GM19438 (cell line): Measurements from ENCODE around the gene PDE4B.
"Not testable (repeated sequence)": the region's sequence is repeated elsewhere in the genome, so short reads cannot be mapped to it uniquely, and the experiment has no call there.

Experiments
- ATAC-seq: cut with Tn5 transposase; IDR thresholded peaks from one replicate; pipeline ENCODE4 v1.9.1; 2021; ENCODE audit warnings: low read depth; ENCODE audit not compliant: unreplicated experiment

The PDE4B gene

GRCh38 chr1:66100959-66101358 lies 308.3 kb downstream of the PDE4B start:
- ATAC-seq: not testable (repeated sequence)

DNA sequence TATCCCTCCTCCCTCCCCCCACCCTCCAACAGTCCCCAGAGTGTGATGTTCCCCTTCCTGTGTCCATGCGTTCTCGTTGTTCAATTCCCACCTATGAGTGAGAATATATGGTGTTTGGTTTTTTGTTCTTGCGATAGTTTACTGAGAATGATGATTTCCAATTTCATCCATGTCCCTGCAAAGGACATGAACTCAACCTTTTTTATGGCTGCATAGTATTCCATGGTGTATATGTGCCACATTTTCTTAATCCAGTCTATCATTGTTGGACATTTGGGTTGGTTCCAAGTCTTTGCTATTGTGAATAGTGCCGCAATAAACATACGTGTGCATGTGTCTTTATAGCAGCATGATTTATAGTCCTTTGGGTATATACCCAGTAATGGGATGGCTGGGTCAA lies 311.4 kb downstream of the PDE4B start:
- ATAC-seq: not testable (repeated sequence)

- ATAC-seq: no peak
Observed at GRCh38 chr1:66108624-66109023, 315.9 kb downstream of the PDE4B start.

GRCh38 chr1:66112744-66113400 lies 320.2 kb downstream of the PDE4B start:
- no peak for ATAC-seq

GRCh38 chr1:66119148-66119547 lies 326.5 kb downstream of the PDE4B start:
- no peak for ATAC-seq

DNA sequence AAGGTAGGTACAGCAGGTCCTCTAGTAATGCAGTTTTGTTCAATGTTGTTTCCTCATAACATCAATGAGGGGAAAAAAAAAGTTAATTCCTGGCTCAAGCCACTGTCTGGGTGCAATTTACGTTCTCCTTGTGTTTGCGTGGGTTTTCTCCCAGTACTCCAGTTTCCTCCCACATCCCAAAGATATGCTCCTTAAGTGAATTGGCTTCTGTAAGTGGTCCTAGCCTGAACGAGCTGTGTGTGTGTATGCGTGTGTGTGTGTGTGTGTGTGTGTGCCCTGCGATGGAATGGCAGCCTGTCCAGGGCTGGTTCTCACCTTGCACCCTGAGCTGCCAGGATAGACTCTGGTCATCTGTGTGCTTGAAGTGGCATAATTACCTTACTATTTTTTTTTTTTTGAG lies 332.0 kb downstream of the PDE4B start:
- no peak for ATAC-seq

GRCh38 chr1:66128641-66129040 lies 335.9 kb downstream of the PDE4B start:
- not testable (repeated sequence) for ATAC-seq

- ATAC-seq: no peak
Observed at GRCh38 chr1:66132324-66132723, 339.6 kb downstream of the PDE4B start.

- no peak for ATAC-seq
Observed at GRCh38 chr1:66134004-66134403, 341.3 kb downstream of the PDE4B start.

- ATAC-seq: no peak
Observed at GRCh38 chr1:66135161-66135560, 342.5 kb downstream of the PDE4B start.

DNA sequence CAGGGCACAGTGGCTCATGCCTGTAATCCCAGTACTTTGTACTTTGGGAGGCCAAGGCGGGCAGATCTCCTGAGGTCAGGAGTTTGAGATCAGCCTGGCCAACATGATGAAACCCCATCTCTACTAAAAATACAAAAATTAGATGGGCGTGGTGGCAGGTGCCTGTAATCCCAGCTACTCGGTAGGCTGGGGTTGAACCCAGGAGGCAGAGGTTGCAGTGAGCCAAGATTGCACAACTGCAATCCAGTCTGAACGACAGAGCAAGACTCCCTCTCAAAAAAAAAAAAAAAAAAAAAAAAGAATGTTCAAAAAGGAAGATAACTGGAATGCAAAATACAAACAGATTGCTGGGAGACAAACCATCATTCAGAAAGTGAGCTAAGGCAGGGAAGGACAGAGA lies 343.7 kb downstream of the PDE4B start:
- ATAC-seq: not testable (repeated sequence)

GRCh38 chr1:66137235-66137634 lies 344.5 kb downstream of the PDE4B start:
- ATAC-seq: no peak

DNA sequence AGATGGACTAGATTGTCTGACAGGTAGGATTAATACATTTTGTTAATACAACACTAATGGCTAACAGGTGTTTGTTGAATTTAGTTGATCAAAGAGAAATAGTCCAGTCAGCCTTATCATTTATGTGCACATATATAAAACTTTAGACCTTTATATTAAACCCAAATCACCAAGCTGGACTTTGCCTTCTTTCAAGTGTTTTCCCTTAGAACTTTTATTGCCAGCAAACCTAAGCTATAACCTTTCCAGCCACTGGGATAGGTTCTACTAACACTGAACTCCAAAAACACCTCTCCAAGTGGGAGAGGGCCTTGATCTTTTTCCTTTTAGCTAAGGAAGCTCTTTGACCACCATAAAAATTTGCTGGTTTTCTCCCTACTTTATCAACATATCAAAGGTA lies 345.9 kb downstream of the PDE4B start:
- ATAC-seq: no peak

DNA sequence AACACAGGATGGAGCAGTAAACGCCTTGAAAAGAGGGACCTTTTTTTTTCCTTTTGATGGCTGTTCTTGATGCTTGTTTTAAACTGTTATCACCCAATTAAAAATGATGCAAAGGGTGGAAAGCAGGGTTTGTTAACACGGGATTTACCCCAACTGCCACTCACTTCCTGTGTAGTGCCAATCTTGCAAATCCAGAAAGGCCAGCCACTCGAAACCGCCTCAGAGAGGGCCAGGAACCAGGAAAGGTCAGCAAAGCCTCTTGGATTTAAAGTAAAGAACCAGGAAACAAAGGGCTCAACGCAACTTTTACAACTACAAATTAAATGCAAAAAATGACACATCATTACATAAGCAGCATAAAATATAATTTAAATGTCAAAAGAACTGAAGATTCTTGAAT lies 347.4 kb downstream of the PDE4B start:
- ATAC-seq: no peak

- ATAC-seq: no peak
Observed at GRCh38 chr1:66143651-66144050, 351.0 kb downstream of the PDE4B start.

DNA sequence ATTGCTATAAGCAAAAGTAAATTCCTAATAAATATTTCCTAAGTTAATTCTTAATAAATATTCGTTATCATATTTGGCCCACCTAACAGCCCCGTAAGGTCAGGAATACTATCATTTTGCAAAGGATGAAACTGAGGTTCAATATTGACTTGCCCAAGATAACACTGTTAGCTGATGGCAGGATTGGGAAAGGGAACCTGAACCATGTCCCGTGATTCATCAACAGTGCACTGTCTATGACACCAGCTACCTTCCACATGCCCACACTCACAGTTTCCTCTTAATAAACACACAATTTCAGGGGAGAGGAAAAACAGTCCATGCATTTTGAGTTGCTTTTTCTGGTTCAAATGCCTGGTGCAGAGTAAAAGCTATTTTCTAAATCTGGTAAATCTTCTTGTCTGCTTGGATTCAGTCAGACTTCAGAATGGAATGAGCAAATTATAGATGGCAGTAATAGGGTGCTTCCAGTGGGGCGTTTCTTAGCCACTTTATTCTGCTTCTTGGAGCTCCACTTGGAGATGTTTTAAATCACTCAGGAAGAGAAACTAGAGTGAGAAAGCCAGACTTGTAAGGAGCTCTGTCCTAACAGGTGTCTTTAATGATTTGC lies 354.6 kb downstream of the PDE4B start:
- ATAC-seq: no peak

DNA sequence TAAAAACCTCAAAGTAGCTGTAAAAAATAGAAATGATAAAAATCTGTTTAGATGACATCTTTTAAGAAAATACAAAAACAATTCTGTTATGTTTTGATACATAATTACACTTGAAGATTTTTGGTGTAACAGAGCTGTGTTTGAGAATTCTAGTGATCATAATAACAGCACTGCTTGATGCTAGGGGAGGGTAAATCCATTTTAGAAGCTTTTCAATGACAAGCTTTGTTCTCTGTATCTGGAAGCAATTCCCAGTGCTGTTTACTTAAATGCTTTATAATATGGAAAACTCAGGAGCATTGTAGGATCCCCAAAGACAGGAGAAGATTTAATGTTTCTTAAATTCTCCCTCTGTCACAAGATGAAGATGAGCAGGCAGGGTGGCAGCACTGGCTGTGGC lies 359.3 kb downstream of the PDE4B start:
- no peak for ATAC-seq

- ATAC-seq: no peak
Observed at GRCh38 chr1:66154394-66154793, 361.7 kb downstream of the PDE4B start.

DNA sequence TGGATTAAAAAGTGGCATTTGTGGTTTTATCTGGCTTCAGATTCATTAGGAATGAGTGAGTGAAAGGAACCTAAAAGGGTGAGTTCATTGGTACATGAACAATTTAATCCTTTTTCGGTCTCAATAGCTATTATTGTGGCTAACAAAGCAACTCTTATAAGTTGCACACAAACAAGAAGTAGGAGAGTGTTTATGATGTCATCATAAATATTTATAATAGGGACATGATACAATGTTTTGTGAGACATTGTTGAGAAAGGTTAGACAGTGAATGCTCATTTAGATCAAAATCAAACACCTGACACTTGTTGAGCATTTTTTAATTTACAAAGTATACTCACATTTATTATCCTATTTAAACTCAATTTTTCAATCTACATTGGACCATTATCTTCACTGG lies 363.4 kb downstream of the PDE4B start:
- ATAC-seq: no peak

DNA sequence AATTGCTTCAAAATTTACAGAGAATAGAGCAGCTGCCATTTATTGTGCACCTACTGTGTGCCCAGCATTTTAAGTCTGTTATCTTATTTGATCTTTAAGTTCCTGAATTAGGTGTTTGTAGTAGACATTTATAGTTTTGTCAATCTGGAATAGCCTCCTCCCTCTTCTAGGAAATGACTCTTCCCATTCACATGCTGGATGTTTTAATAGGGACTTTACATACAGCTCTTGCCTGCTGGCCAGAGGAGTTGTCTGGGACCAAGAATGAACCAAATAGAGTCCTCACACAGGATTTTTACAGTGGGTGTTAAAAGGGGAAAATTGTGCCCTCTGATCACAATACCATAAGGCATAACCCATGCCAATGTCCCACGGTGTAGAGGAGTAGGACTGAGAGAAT lies 367.1 kb downstream of the PDE4B start:
- ATAC-seq: no peak

GRCh38 chr1:66160719-66161118 lies 368.0 kb downstream of the PDE4B start:
- ATAC-seq: no peak

DNA sequence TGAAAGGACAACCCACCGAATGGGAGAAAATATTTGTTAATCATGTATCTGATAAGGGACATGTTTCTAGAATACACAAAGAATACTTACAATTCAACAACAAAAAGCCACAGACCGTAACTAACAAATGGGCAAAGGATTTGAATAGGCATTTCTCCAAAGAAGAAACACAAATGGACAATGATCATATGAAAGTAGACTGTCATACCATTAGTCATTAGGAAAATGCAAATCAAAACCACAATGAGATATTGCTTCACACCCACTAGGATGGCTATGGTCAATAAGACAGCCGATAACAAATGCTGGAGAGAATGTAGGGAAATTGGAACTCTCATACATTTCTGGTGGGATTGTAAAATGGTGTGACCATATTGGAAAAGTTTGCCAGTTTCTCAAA lies 374.1 kb downstream of the PDE4B start:
- no peak for ATAC-seq

DNA sequence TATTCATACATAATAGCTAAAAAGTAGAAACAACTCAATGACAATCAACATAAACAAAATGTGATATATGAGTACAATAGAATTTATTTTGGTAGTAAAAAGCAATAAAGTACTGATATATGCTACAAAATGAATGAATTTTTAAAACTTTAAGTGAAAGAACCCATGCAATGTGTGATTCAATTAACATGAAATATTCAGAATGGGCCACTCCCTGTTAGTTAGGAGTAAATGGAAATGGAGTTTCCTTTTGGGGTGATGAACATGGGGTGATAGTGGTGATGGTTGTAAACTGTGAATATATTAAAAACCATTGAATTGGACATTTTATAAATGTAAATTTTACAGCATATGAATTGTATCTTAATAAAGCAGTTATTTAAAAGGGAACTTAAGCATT lies 374.6 kb downstream of the PDE4B start:
- ATAC-seq: no peak
